ENCODE measurements around the gene ZNF526.

The ZNF526 gene

GRCh38 chr19:42219812-42220750 is at the start of gene ZNF526:
Gene ZNF526 (plus strand): TSS chr19:42220312. CDS start chr19:42224404, 4,092 bp downstream.
- peak; percentile 92 to 95 for DNase-seq (ENCODE audit: low read depth in 2 of 2)

GRCh38 chr19:42170715-42171114 is 49.4 kb upstream of the ZNF526 start:
- no peak for DNase-seq (ENCODE audit: low read depth in 2 of 2)

- no peak for DNase-seq (ENCODE audit: low read depth in 2 of 2)
Measured at GRCh38 chr19:42172261-42172660, 47.9 kb upstream of the ZNF526 start.

- no peak for DNase-seq (ENCODE audit: low read depth in 2 of 2)
Measured at GRCh38 chr19:42173695-42174094, 46.4 kb upstream of the ZNF526 start.

GRCh38 chr19:42174188-42174587 is 45.9 kb upstream of the ZNF526 start:
- DNase-seq (ENCODE audit: low read depth in 2 of 2): no peak

GRCh38 chr19:42174958-42175734 is 45.0 kb upstream of the ZNF526 start:
- no peak for DNase-seq (ENCODE audit: low read depth in 2 of 2)

GRCh38 chr19:42175952-42176648 is 44.0 kb upstream of the ZNF526 start:
- DNase-seq (ENCODE audit: low read depth in 2 of 2): no peak

- no peak for DNase-seq (ENCODE audit: low read depth in 2 of 2)
Measured at GRCh38 chr19:42176649-42176989, 43.5 kb upstream of the ZNF526 start.

- peak; percentile 62 to 68 for DNase-seq (ENCODE audit: low read depth in 2 of 2)
Measured at GRCh38 chr19:42176990-42177685, 43.0 kb upstream of the ZNF526 start.

- DNase-seq (ENCODE audit: low read depth in 2 of 2): no peak
Measured at GRCh38 chr19:42177686-42178019, 42.5 kb upstream of the ZNF526 start.

GRCh38 chr19:42178791-42179674 is 41.1 kb upstream of the ZNF526 start:
- no peak for DNase-seq (ENCODE audit: low read depth in 2 of 2)

- peak; percentile 62 to 72 for DNase-seq (ENCODE audit: low read depth in 2 of 2)
Measured at GRCh38 chr19:42184401-42184861, 35.7 kb upstream of the ZNF526 start.

GRCh38 chr19:42185277-42185676 is 34.8 kb upstream of the ZNF526 start:
- no peak for DNase-seq (ENCODE audit: low read depth in 2 of 2)

GRCh38 chr19:42188665-42189064 is 31.4 kb upstream of the ZNF526 start:
- DNase-seq (ENCODE audit: low read depth in 2 of 2): no peak

- DNase-seq (ENCODE audit: low read depth in 2 of 2): no peak
Measured at GRCh38 chr19:42189133-42189532, 31.0 kb upstream of the ZNF526 start.

- no peak for DNase-seq (ENCODE audit: low read depth in 2 of 2)
Measured at GRCh38 chr19:42191330-42191729, 28.8 kb upstream of the ZNF526 start.

- DNase-seq (ENCODE audit: low read depth in 2 of 2): no peak
Measured at GRCh38 chr19:42191855-42192254, 28.3 kb upstream of the ZNF526 start.

- no peak for DNase-seq (ENCODE audit: low read depth in 2 of 2)
Measured at GRCh38 chr19:42193294-42193693, 26.8 kb upstream of the ZNF526 start.

- no peak for DNase-seq (ENCODE audit: low read depth in 2 of 2)
Measured at GRCh38 chr19:42193706-42194105, 26.4 kb upstream of the ZNF526 start.

All from activated CD4-positive, alpha-beta T cell treated with anti-CD3 and anti-CD28 coated beads for 24 hours (primary cell).